Ectodermal cell (in vitro differentiated cells): ENCODE measurements around the gene KRT81.

Experiments used
- H3K27ac ChIP-seq: 2 replicates; pipeline ENCODE4 v1.7.0; 2013; ENCODE audit warnings: mild to moderate bottlenecking, low read depth, low read length; ENCODE audit not compliant: insufficient read depth, poor library complexity, severe bottlenecking
- H3K27me3 ChIP-seq: 2 replicates; pipeline ENCODE4 v1.7.0; 2013; ENCODE audit warnings: mild to moderate bottlenecking, low read length; ENCODE audit not compliant: insufficient read depth, control insufficient read depth, poor library complexity, severe bottlenecking
- H3K36me3 ChIP-seq: one replicate; pipeline ENCODE4 v1.7.0; 2013; ENCODE audit warnings: low read length; ENCODE audit not compliant: control insufficient read depth, insufficient read depth
- H3K4me1 ChIP-seq: one replicate; pipeline ENCODE4 v1.7.0; 2013; ENCODE audit warnings: low read length; ENCODE audit not compliant: control insufficient read depth, insufficient read depth
- H3K4me3 ChIP-seq: 2 replicates; pipeline ENCODE4 v1.7.0; 2013; ENCODE audit warnings: low read depth, low read length, control low read depth; ENCODE audit not compliant: insufficient read depth
- H3K9me3 ChIP-seq: 2 replicates; pipeline ENCODE4 v1.7.0; 2013; ENCODE audit warnings: mild to moderate bottlenecking, low read length, moderate library complexity; ENCODE audit not compliant: control insufficient read depth
- WGBS, 2 experiments: methylation state at CpG; one replicate each; pipeline ENCODE4 v1.1.7; 2013; ENCODE audit warnings: missing lambda C conversion rate in 2 of 2; 5-methylcytosine and 5-hydroxymethylcytosine counted together

Gene KRT81

GRCh38 chr12:52248541-52249461 lies 42.5 kb downstream of the KRT81 start:
- no peak overlapping the region for H3K27ac ChIP-seq
- 87 to 90% methylated on average over 18 of the region's 18 CpGs for WGBS, 2 experiments
- H3K9me3 ChIP-seq: no peaks in the 10 kb centered on the region
- H3K4me3 ChIP-seq: no peak overlapping the region
- H3K36me3 ChIP-seq: no peaks in the 10 kb centered on the region
- no peaks in the 10 kb centered on the region for H3K4me1 ChIP-seq
- H3K27me3 ChIP-seq: peaks cover 34% of the 10 kb centered on the region

- Histone ChIP-seq H3K36me3 (no peaks in the 10 kb centered on the region), H3K9me3 (no peaks in the 10 kb centered on the region), H3K4me1 (no peaks in the 10 kb centered on the region), H3K27me3 (peaks cover 34% of the 10 kb centered on the region), H3K27ac (no peak overlapping the region), H3K4me3 (no peak overlapping the region)
- WGBS, 2 experiments: 79 to 81% methylated on average over 10 of the region's 10 CpGs
Measured at GRCh38 chr12:52247622-52248540, 43.5 kb downstream of the KRT81 start.

- no peak overlapping the region for H3K4me3 ChIP-seq
- H3K9me3 ChIP-seq: no peaks in the 10 kb centered on the region
- no peak overlapping the region for H3K27ac ChIP-seq
- 56 to 65% methylated on average over 10 of the region's 10 CpGs for WGBS, 2 experiments
- no peaks in the 10 kb centered on the region for H3K36me3 ChIP-seq
- H3K27me3 ChIP-seq: peaks cover 34% of the 10 kb centered on the region
- H3K4me1 ChIP-seq: no peaks in the 10 kb centered on the region
Measured at GRCh38 chr12:52246720-52247621, 44.4 kb downstream of the KRT81 start.

GRCh38 chr12:52245962-52246569 lies 45.3 kb downstream of the KRT81 start:
- H3K4me3 ChIP-seq: no peak overlapping the region
- H3K4me1 ChIP-seq: no peaks in the 10 kb centered on the region
- peaks cover 27% of the 10 kb centered on the region for H3K27me3 ChIP-seq
- H3K27ac ChIP-seq: no peak overlapping the region
- H3K36me3 ChIP-seq: no peaks in the 10 kb centered on the region
- WGBS, 2 experiments: 77 to 86% methylated on average over 7 of the region's 7 CpGs
- H3K9me3 ChIP-seq: no peaks in the 10 kb centered on the region

GRCh38 chr12:52245259-52245961 lies 45.9 kb downstream of the KRT81 start:
- no peak overlapping the region for H3K27ac ChIP-seq
- peaks cover 21% of the 10 kb centered on the region for H3K27me3 ChIP-seq
- no peak overlapping the region for H3K4me3 ChIP-seq
- H3K36me3 ChIP-seq: no peaks in the 10 kb centered on the region
- no peaks in the 10 kb centered on the region for H3K4me1 ChIP-seq
- 93 to 96% methylated on average over 20 of the region's 20 CpGs for WGBS, 2 experiments
- H3K9me3 ChIP-seq: no peaks in the 10 kb centered on the region

- peaks cover 13% of the 10 kb centered on the region for H3K27me3 ChIP-seq
- H3K27ac ChIP-seq: no peak overlapping the region
- no peak overlapping the region for H3K4me3 ChIP-seq
- 88 to 93% methylated on average over 3 of the region's 3 CpGs for WGBS, 2 experiments
- no peaks in the 10 kb centered on the region for H3K36me3 ChIP-seq
- no peaks in the 10 kb centered on the region for H3K4me1 ChIP-seq
- H3K9me3 ChIP-seq: no peaks in the 10 kb centered on the region
Measured at GRCh38 chr12:52244615-52244994, 46.7 kb downstream of the KRT81 start.

- Histone ChIP-seq H3K4me3 (no peak overlapping the region), H3K27ac (no peak overlapping the region), H3K4me1 (no peaks in the 10 kb centered on the region), H3K36me3 (no peaks in the 10 kb centered on the region), H3K9me3 (no peaks in the 10 kb centered on the region), H3K27me3 (peaks cover 7% of the 10 kb centered on the region)
- WGBS, 2 experiments: 82% methylated on average over 12 of the region's 12 CpGs
Measured at GRCh38 chr12:52243856-52244614, 47.3 kb downstream of the KRT81 start.

GRCh38 chr12:52243259-52243855 lies 48.0 kb downstream of the KRT81 start:
- no peaks in the 10 kb centered on the region for H3K9me3 ChIP-seq
- H3K4me1 ChIP-seq: no peaks in the 10 kb centered on the region
- WGBS, 2 experiments: 74 to 84% methylated on average over 5 of the region's 5 CpGs
- peaks cover under 1% of the 10 kb centered on the region for H3K27me3 ChIP-seq
- no peaks in the 10 kb centered on the region for H3K36me3 ChIP-seq
- H3K4me3 ChIP-seq: no peak overlapping the region
- H3K27ac ChIP-seq: no peak overlapping the region
